LoVo (cell line): ENCODE data around the gene KRT38.
"Not testable (repeated sequence)": the region's sequence is repeated elsewhere in the genome, so short reads cannot be mapped to it uniquely, and the experiment has no call there.

ENCODE experiments used
- DNase-seq: peaks from one replicate; pipeline ENCODE4 v3.0.0-alpha.2; 2016; ENCODE audit warnings: low spot score

Gene KRT38

DNA sequence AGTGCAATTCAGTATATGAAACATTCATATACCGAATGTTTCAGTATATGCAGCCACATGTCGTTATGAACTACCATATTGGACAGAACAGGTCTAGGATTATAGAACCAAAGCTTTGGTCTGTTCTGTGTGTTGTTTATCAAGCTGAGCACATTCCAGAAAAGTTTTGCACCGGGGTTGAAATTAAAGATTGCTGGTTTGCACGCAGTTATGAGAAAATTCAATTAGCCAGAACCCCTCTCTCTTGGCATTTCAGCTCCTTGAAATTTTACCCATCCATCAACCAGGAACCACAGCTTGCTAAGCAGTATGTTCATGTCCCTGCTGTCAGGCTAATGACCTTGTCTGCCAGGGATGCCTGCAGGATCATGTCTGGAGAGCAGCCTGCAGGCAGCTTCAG, 16.9 kb upstream of the KRT38 start:
- no peak for DNase-seq

- no peak for DNase-seq
Measured at GRCh38 chr17:41456204-41456603, 15.4 kb upstream of the KRT38 start.

- no peak for DNase-seq
Measured at GRCh38 chr17:41455236-41455635, 14.5 kb upstream of the KRT38 start.

DNA sequence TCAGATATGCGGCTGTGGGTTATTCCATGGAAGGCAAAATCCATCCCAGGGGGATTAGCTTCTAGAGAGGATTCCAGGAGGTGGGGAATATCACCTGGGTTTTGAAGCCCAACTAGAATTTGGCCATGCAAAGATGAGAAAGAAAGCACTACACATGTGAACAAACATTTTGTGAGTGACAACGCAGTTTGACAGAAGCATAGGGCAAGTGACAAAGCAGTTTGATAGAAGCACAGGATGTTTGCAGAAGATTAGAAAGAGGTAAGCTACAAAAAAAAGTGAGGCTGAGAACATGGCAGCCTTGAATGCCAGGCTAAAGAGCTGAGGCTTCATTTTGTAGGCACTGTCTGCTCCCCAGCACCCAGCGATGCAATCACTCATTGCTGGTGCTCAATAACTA, 12.3 kb upstream of the KRT38 start:
- DNase-seq: no peak

- no peak for DNase-seq
Measured at GRCh38 chr17:41452281-41452680, 11.5 kb upstream of the KRT38 start.

GRCh38 chr17:41451154-41451728, 10.5 kb upstream of the KRT38 start:
- peak; percentile 32 for DNase-seq

DNA sequence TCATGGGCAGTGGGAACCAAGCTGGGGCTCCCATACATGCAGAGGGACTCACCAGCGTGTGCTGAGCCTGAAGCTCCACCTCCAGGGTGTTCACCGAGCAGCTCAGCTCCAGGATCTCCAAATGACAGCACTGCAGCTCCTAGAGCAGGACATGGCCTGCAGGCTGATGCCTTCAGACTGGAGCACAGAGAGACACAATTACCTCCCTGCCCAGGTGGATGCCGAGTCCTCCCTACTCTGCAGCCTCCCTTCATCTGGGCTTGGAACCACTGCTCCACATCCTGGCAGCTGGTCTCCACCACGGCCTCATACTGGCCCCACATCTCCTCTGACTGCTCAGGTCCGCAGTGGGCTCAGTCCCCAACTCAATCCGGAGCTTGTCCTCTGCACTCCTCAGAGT, 8.2 kb upstream of the KRT38 start:
- DNase-seq: no peak

DNA sequence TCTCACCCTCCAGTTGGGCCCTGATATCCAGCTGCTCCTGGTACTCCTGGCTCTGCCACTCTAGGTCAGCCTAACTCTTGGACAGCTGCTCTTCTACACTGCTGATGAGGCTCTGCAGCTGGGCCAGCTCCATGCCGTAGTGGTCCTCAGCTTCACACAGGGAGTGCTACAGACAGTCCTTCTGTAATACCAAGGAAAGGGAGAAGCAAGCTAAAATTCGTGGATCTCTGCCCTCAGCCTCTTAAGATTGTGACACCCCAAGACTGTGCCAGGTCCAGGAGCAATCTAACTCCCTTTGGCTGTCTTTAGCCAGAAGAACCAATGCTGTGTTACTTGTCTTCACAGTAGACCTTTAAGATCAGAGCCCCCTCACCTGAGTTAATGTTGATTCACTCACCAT, 7.7 kb upstream of the KRT38 start:
- DNase-seq: no peak

DNA sequence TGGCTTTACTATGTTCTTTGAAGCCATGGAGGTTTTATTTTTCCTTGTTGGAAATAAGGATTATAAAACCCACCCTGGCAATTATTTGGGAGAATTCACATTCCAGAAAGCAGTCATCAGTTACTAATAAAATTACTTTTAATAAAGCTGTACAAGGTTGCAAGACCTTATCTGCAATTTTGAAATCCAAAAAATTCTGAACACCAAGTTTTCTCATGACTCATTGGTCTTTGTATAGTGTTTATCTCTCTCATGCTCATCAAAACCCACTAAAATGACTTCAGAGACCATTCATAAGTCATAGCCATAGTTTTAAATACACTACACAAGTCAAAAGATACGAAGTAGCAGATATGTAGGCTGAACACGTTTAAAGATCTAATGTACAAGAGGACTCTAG, 6.0 kb upstream of the KRT38 start:
- no peak for DNase-seq

DNA sequence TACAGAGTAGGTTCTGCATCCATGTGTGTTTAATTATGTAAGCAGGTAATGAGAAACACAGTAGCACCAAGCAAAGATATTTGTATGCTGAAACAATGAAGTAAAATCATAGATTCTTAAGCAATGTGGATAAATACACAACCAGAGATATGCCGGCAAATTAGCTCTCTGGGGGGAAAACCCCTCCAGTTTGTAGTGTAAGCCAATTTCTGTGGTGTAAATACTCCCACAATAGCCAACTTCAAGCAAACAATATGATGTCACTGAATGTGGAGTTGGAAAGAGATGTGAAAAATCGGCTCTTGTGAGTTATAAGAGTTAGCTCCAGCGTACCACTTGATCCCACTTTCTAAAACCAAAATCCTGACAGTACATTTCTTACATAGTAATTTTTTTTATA, 3.9 kb upstream of the KRT38 start:
- no peak for DNase-seq

GRCh38 chr17:41444186-41444585, 3.4 kb upstream of the KRT38 start:
- no peak for DNase-seq

GRCh38 chr17:41442739-41443138, 2.0 kb upstream of the KRT38 start:
- DNase-seq: no peak

GRCh38 chr17:41439375-41439774, 1.4 kb downstream of the KRT38 start:
- DNase-seq: no peak

DNA sequence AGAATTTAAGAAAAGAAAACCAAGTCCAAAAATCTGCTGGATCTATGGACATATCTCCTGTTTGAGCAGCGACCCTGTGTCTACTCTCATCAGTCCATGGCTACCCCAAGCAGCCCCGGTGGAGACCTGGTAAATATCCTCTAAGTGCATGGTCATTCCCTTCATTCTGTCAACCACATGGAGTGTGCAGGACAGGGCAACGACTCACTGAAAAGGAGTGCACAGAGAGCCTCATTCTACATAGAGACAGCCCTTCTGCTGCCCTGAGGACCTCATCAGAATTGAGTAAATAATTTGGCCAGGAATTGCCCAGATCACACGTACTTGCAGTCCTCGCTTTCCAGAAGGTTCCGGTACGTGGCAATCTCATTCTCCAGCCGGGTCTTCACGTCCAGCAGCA, 3.0 kb downstream of the KRT38 start:
- no peak for DNase-seq

GRCh38 chr17:41437254-41437653, 3.5 kb downstream of the KRT38 start:
- DNase-seq: no peak

DNA sequence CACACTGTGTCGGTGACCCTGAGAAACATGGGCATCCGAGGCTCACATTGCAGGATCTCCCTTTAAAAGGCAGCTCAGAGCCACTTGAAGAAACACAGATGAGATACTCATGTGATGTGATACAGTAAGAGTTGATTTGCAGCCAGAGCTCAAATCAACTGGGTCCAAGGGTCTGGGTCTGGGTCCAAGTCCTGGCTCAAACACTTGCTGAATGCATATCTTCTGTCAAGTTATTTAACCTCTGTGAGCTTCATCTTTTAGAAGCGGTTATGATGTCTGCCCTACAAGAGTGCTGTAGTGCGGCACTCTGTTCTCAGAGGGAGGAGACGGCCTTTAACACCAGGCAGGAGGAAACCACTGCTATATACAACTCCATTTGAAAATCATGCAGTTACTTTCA, 6.4 kb downstream of the KRT38 start:
- DNase-seq: no peak

GRCh38 chr17:41434005-41434404, 6.8 kb downstream of the KRT38 start:
- no peak for DNase-seq

GRCh38 chr17:41433586-41433985, 7.2 kb downstream of the KRT38 start:
- DNase-seq: no peak

DNA sequence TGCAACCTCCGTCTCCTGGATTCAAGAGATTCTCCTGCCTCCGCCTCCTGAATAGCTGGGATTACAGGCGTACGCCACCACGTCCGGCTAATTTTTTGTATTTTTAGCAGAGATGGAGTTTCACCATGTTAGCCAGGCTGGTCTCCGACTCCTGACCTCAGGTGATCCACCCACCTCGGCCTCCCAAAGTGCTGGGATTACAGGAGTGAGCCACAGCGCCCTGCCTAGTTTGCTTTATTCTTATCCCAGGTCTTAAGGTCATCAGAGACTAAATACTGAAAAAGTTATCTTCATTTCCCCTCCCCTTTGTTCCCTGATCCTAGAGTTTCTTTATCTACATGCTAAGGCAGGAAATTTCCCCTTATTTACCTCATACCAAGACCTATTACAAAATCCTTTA, 10.4 kb downstream of the KRT38 start:
- DNase-seq: not testable (repeated sequence)

- DNase-seq: no peak
Measured at GRCh38 chr17:41429667-41430066, 11.1 kb downstream of the KRT38 start.

GRCh38 chr17:41428591-41429291, 12.0 kb downstream of the KRT38 start:
- DNase-seq: no peak

- DNase-seq: no peak
Measured at GRCh38 chr17:41424111-41424635, 16.6 kb downstream of the KRT38 start, which contains the start of gene KRT37. TSS of gene KRT37 (minus strand) at chr17:41424585. CDS start at chr17:41424523, 62 bp downstream.

DNA sequence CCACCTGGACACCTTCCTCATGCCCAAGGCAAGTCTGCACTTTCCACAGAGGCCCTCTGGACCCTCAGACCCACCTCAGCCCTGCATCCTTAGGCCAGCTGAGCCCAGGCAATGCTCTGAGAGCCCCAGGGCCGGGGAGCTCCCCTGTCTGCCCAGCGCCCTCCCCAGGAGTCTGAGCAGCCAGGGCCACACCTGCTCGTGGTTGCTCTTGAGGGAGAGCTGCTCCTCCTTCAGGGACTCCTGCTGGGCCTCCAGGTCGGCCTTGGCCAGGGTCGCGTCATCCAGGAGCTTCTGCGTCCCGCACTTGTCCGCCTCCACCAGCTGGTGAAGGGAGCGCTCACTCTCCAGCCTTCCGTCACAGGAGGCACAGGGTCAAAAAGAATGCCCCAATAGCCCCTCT, 18.2 kb downstream of the KRT38 start:
- not testable (repeated sequence) for DNase-seq

GRCh38 chr17:41421617-41422016, 19.2 kb downstream of the KRT38 start:
- DNase-seq: no peak
